Skeletal muscle tissue (tissue), 4 donors: ENCODE results near the gene C6orf136. TPM values are rescaled to one million over a fixed set of nuclear protein-coding genes. Genes with fewer than 3 reads are reported as not detected.

ENCODE experiments used
- H3K27ac ChIP-seq: one replicate; pipeline ENCODE4 v1.7.0; 2013; ENCODE audit warnings: mild to moderate bottlenecking, low read depth, low read length, inconsistent platforms
- H3K27me3 ChIP-seq, 3 donors: one replicate each; pipeline ENCODE4 v1.7.0; 2013; ENCODE audit warnings: low read length in 3 of 3; ENCODE audit not compliant: control insufficient read depth in 3 of 3, insufficient read depth in 3 of 3
- H3K36me3 ChIP-seq, 3 donors: one replicate each; pipeline ENCODE4 v1.7.0; 2013; ENCODE audit warnings: low read length in 3 of 3; ENCODE audit not compliant: control insufficient read depth in 3 of 3, insufficient read depth in 3 of 3
- H3K4me1 ChIP-seq, 3 donors: one replicate each; pipeline ENCODE4 v1.7.0; 2013; ENCODE audit warnings: low read length in 3 of 3, mild to moderate bottlenecking in 3 of 3; ENCODE audit not compliant: control insufficient read depth in 3 of 3, insufficient read depth in 3 of 3
- H3K4me3 ChIP-seq, 3 donors: one replicate each; pipeline ENCODE4 v1.7.0; 2013; ENCODE audit warnings: low read length in 3 of 3
- H3K9ac ChIP-seq, 3 donors: one replicate each; pipeline ENCODE4 v1.7.0; 2013; ENCODE audit warnings: low read length in 3 of 3, mild to moderate bottlenecking in 3 of 3, moderate library complexity in 2 of 3, low read depth in 1 of 3
- H3K9me3 ChIP-seq, 3 donors: one replicate each; pipeline ENCODE4 v1.7.0; 2013; ENCODE audit warnings: low read length in 3 of 3; ENCODE audit not compliant: control insufficient read depth in 3 of 3
- total RNA-seq: library from RNA; depleted of rRNA; stranded (reverse); fragments of >200 nt; gene quantifications from one replicate; pipeline ENCODE4 v1.2.3, GENCODE V29; 2014
- donor health status: Osteomylitis.

C6orf136 gene
- total RNA-seq, 1 donor from 2014 or later = 9.9 TPM

GRCh38 chr6:30696432-30696831 lies 49.5 kb downstream of the C6orf136 start:
- no peak overlapping the region for H3K4me3 ChIP-seq
- H3K27ac ChIP-seq = no peak overlapping the region
- H3K36me3 ChIP-seq = peaks cover 4 to 6% (median 5%) of the 10 kb centered on the region in 3 donors
- H3K9me3 ChIP-seq = no peaks in the 10 kb centered on the region
- no peak overlapping the region for H3K9ac ChIP-seq
- peaks cover 0 to 3% (median 0%) of the 10 kb centered on the region in 3 donors for H3K4me1 ChIP-seq
- no peaks in the 10 kb centered on the region for H3K27me3 ChIP-seq

- Histone ChIP-seq H3K9ac (no peak overlapping the region), H3K4me3 (no peak overlapping the region), H3K36me3 (peaks cover 16 to 25% (median 22%) of the 10 kb centered on the region in 3 donors), H3K27ac (no peak overlapping the region), H3K4me1 (peaks cover 3 to 6% (median 4%) of the 10 kb centered on the region in 3 donors), H3K9me3 (no peaks in the 10 kb centered on the region), H3K27me3 (no peaks in the 10 kb centered on the region)
Measured at GRCh38 chr6:30700340-30700739, 53.4 kb downstream of the C6orf136 start.

Other genes starting within 250 kb of the C6orf136 start
- gene HLA-E, start 157.6 kb upstream of the C6orf136 start, total RNA-seq = 98.6 TPM
- 22.4 TPM for gene GNL1, start 90.6 kb upstream of the C6orf136 start, total RNA-seq
- gene PRR3, start 89.8 kb upstream of the C6orf136 start, total RNA-seq = 3.7 TPM
- 21.9 TPM for gene ABCF1, start 75.7 kb upstream of the C6orf136 start, total RNA-seq
- 20.4 TPM for gene PPP1R10, start 29.9 kb upstream of the C6orf136 start, total RNA-seq
- 105 TPM for gene MRPS18B, start 29.3 kb upstream of the C6orf136 start, total RNA-seq
- 2.1 TPM for gene ATAT1, start 20.3 kb upstream of the C6orf136 start, total RNA-seq
- gene DHX16, start 25.9 kb downstream of the C6orf136 start, total RNA-seq = 23.0 TPM
- 23.5 TPM for gene PPP1R18, start 39.5 kb downstream of the C6orf136 start, total RNA-seq
- gene NRM, start 43.9 kb downstream of the C6orf136 start, total RNA-seq = 3.7 TPM
- gene MDC1, start 70.1 kb downstream of the C6orf136 start, total RNA-seq = 5.2 TPM
- gene TUBB, start 73.2 kb downstream of the C6orf136 start, total RNA-seq = 317 TPM
- gene FLOT1, start 95.6 kb downstream of the C6orf136 start, total RNA-seq = 44.9 TPM
- 4.2 TPM for gene IER3, start 97.4 kb downstream of the C6orf136 start, total RNA-seq
- gene DDR1, start 237.4 kb downstream of the C6orf136 start, total RNA-seq = 40.7 TPM